Measurements from ENCODE around the gene PXDN.

The PXDN gene

GRCh38 chr2:1745171-1746023, 1.1 kb upstream of the PXDN start:
- no peak for DNase-seq (ENCODE audit: low read depth, low spot score)
- in situ Hi-C loops (cut with HindIII; ENCODE audit: low sequenced_read_pairs): no loop called here
- no peak for TF ChIP-seq CTCF (IDR thresholded peaks at IDR 0.05; ENCODE audit: low read depth, low read length)
- peak overlapping the region; percentile 70 for H3K4me3 ChIP-seq (ENCODE audit: low read depth, low read length)

- no peak for DNase-seq (ENCODE audit: low read depth, low spot score)
- in situ Hi-C loops (cut with HindIII; ENCODE audit: low sequenced_read_pairs): no loop called here
- no peak for TF ChIP-seq CTCF (IDR thresholded peaks at IDR 0.05; ENCODE audit: low read depth, low read length)
- peak overlapping the region; percentile 70 for H3K4me3 ChIP-seq (ENCODE audit: low read depth, low read length)
Measured at GRCh38 chr2:1744151-1744445, 217 bp downstream of the PXDN start.

- peak overlapping the region; percentile 70 for H3K4me3 ChIP-seq (ENCODE audit: low read depth, low read length)
- TF ChIP-seq CTCF (IDR thresholded peaks at IDR 0.05; ENCODE audit: low read depth, low read length): no peak
- DNase-seq (ENCODE audit: low read depth, low spot score): peak; percentile 67
- in situ Hi-C loops (cut with HindIII; ENCODE audit: low sequenced_read_pairs): no loop called here
Measured at GRCh38 chr2:1743396-1744150, 742 bp downstream of the PXDN start.

- peak; percentile 94 for DNase-seq (ENCODE audit: low read depth, low spot score)
- H3K4me3 ChIP-seq (ENCODE audit: low read depth, low read length): peak overlapping the region; percentile 70
- in situ Hi-C loops (cut with HindIII; ENCODE audit: low sequenced_read_pairs): no loop called here
- TF ChIP-seq CTCF (IDR thresholded peaks at IDR 0.05; ENCODE audit: low read depth, low read length): peak; percentile 68
Measured at GRCh38 chr2:1742681-1743395, 1.5 kb downstream of the PXDN start.

- DNase-seq (ENCODE audit: low read depth, low spot score): no peak
- H3K4me3 ChIP-seq (ENCODE audit: low read depth, low read length): peak overlapping the region; percentile 70
- TF ChIP-seq CTCF (IDR thresholded peaks at IDR 0.05; ENCODE audit: low read depth, low read length): no peak
- in situ Hi-C loops (cut with HindIII; ENCODE audit: low sequenced_read_pairs): no loop called here
Measured at GRCh38 chr2:1742301-1742680, 2.0 kb downstream of the PXDN start.

GRCh38 chr2:1741851-1742250, 2.5 kb downstream of the PXDN start:
- H3K4me3 ChIP-seq (ENCODE audit: low read depth, low read length): peak overlapping the region; percentile 70
- TF ChIP-seq CTCF (IDR thresholded peaks at IDR 0.05; ENCODE audit: low read depth, low read length): no peak
- no peak for DNase-seq (ENCODE audit: low read depth, low spot score)
- in situ Hi-C loops (cut with HindIII; ENCODE audit: low sequenced_read_pairs): no loop called here
